ENCODE measurements around the gene HNRNPA3. TPM values are rescaled to one million over a fixed set of nuclear protein-coding genes. Genes with fewer than 3 reads are reported as not detected.

The HNRNPA3 gene
- polyA plus RNA-seq, 1 of the 3 experiments (the other 2 are of a cell fraction): 102 TPM

DNA sequence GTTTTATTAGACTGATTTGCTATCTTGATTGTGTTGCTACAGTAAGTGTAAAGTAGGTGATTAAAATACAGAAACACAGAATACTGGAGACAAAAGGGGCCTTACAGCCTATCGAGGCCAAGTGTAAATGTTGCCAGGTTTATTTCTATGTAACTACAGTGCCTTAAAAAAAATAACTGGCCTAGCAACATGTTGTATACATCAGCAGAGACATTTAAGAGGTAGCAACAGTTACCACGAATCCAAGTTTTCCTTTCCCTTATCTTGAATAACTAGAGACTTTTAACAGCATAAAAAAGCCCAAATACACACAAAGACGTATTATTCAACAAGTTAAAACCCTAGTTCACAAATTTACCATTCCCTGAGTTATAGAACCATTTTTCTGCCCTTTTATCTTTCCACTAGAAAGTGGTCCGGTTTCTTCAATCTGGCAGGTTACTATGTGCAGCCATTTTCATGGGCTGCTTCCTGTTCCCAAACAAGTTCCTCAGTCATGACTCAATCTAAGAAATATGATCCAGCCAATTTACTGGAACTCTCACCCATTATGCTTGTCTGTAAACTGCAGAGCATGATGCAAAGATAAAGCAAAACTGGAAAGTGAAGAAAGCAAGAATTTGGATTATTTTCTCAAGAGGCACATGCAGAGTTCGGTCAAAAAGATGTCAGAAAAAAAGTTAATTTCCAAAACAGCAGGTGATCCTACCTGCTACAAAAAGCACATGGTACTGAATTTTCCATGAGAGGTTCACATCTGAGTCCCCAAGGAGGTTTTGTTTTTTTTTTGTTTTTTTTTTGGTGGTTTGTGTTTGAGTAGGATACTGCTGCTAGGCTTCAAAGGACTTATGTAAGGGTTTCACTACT, 29.8 kb downstream of the HNRNPA3 start (continued):
- TF ChIP-seq RFX5 (IDR thresholded peaks at IDR 0.05; ENCODE audit: low read length) (no peak), NRF1 (IDR thresholded peaks at IDR 0.05; ENCODE audit: low read depth, low read length) (no peak), EZH2phosphoT487 (IDR thresholded peaks at IDR 0.05; ENCODE audit: borderline replicate concordance, low read depth) (no peak), CTCF (IDR thresholded peaks at IDR 0.05) (no peak), RXRA (IDR thresholded peaks at IDR 0.05; ENCODE audit: borderline replicate concordance, low read depth) (no peak), MAX (IDR thresholded peaks at IDR 0.05; ENCODE audit: low read depth) (peak; percentile 81; the same call in 1 of the 2 replicates), TEAD4 (IDR thresholded peaks at IDR 0.05; ENCODE audit: borderline replicate concordance, insufficient read depth) (peak; percentile 71; the same call in 1 of the 2 replicates), USF2 (IDR thresholded peaks at IDR 0.05; ENCODE audit: borderline replicate concordance, low read depth, low read length) (no peak), EP300 (IDR thresholded peaks at IDR 0.05; ENCODE audit: borderline replicate concordance in 1 of 2, low read depth in 1 of 2, low read length in 1 of 2) (peak; percentile 43 to 80; a peak in 3 of 4 replicates)
- TF ChIP-seq, protein P1, sequence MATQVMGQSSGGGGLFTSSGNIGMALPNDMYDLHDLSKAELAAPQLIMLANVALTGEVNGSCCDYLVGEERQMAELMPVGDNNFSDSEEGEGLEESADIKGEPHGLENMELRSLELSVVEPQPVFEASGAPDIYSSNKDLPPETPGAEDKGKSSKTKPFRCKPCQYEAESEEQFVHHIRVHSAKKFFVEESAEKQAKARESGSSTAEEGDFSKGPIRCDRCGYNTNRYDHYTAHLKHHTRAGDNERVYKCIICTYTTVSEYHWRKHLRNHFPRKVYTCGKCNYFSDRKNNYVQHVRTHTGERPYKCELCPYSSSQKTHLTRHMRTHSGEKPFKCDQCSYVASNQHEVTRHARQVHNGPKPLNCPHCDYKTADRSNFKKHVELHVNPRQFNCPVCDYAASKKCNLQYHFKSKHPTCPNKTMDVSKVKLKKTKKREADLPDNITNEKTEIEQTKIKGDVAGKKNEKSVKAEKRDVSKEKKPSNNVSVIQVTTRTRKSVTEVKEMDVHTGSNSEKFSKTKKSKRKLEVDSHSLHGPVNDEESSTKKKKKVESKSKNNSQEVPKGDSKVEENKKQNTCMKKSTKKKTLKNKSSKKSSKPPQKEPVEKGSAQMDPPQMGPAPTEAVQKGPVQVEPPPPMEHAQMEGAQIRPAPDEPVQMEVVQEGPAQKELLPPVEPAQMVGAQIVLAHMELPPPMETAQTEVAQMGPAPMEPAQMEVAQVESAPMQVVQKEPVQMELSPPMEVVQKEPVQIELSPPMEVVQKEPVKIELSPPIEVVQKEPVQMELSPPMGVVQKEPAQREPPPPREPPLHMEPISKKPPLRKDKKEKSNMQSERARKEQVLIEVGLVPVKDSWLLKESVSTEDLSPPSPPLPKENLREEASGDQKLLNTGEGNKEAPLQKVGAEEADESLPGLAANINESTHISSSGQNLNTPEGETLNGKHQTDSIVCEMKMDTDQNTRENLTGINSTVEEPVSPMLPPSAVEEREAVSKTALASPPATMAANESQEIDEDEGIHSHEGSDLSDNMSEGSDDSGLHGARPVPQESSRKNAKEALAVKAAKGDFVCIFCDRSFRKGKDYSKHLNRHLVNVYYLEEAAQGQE (IDR thresholded peaks at IDR 0.05; ENCODE audit: low read depth, low read length): 0 out of 2 replicates have a peak, but pooled peaks have one; percentile 43

- ChIA-PET CTCF (interaction anchor here (1.0 to 1.3 kb wide), 2 partner anchors 21 to 78 kb away, joined by 4 to 5 read pairs; partner anchors contain the start of gene NFE2L2), POLR2A (no interaction called here)
- Histone ChIP-seq H3K9ac (peak overlapping the region; percentile 70), H4K20me1 (ENCODE audit: insufficient read depth) (peaks cover 18% of the 10 kb centered on the region), H3K27me3 (ENCODE audit: insufficient read depth) (no peaks in the 10 kb centered on the region), H3K79me2 (ENCODE audit: insufficient read depth) (peaks cover 97% of the 10 kb centered on the region), H2AFZ (ENCODE audit: low read depth) (no peak overlapping the region), H3K36me3 (replicated peaks in 1 of 2; ENCODE audit: control insufficient read depth in 1 of 2, insufficient read depth in 2 of 2, low read length in 1 of 2) (peaks cover 0 to 6% of the 10 kb centered on the region in 2 experiments), H3K9me3 (no peaks in the 10 kb centered on the region), H3K27ac (ENCODE audit: low read depth in 2 of 2, low read length in 1 of 2) (peak overlapping the region; percentile 94 to 98), H3K4me1 (ENCODE audit: control insufficient read depth in 1 of 2, insufficient read depth in 2 of 2, low read depth in 1 of 2, low read length in 1 of 2) (peaks cover 45 to 62% of the 10 kb centered on the region in 2 experiments), H3K4me2 (peak overlapping the region; percentile 67), H3K4me3 (ENCODE audit: low read depth in 2 of 2, low read length in 1 of 2) (peak overlapping the region in 1 of 2 experiments; percentile 46; a peak in 2 of 4 replicates), H3K9me2 (no peaks in the 10 kb centered on the region), H3F3A (replicated peaks; ENCODE audit: insufficient read depth) (peaks cover 34% of the 10 kb centered on the region)
- WGBS (ENCODE audit: low lambda C conversion rate): 76% methylated on average over 3 of the region's 3 CpGs
- TF ChIP-seq CTCF (IDR thresholded peaks at IDR 0.05) (no peak), NRF1 (IDR thresholded peaks at IDR 0.05; ENCODE audit: low read depth, low read length) (no peak), ELF1 (IDR thresholded peaks at IDR 0.05) (no peak), USF1 (IDR thresholded peaks at IDR 0.05; ENCODE audit: borderline replicate concordance, low read depth) (no peak), USF2 (IDR thresholded peaks at IDR 0.05; ENCODE audit: borderline replicate concordance, low read depth, low read length) (no peak), MEF2A (IDR thresholded peaks at IDR 0.05; ENCODE audit: borderline replicate concordance, low read depth) (no peak), MXI1 (IDR thresholded peaks at IDR 0.05; ENCODE audit: low read depth, low read length) (no peak), RAD21 (IDR thresholded peaks at IDR 0.05; ENCODE audit: low read length) (no peak), SMC3 (IDR thresholded peaks at IDR 0.05; ENCODE audit: low read depth, low read length) (no peak)
- no peak for DNase-seq
Observed at GRCh38 chr2:177243073-177243472, 30.5 kb downstream of the HNRNPA3 start.
